Measurements from ENCODE around the gene BRINP3.

The BRINP3 gene

DNA sequence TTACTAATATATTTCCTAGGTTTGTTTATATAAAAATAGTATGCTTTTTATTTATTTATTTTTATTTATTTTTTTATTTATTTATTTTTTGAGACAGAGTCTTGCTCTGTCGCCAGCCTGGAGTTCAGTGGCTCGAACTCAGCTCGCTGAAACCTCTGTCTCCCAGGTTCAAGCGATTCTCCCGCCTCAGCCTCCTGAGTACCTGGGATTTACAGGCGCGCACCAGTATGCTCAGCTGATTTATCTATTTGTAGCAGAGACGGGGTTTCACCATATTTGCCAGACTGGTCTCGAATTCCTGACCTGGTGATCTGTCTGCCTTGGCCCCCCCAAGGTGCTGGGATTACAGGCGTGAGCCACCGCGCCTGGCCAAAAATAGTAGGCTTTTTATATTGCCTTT, 33.2 kb downstream of the BRINP3 start:
- DNase-seq, result no peak

DNA sequence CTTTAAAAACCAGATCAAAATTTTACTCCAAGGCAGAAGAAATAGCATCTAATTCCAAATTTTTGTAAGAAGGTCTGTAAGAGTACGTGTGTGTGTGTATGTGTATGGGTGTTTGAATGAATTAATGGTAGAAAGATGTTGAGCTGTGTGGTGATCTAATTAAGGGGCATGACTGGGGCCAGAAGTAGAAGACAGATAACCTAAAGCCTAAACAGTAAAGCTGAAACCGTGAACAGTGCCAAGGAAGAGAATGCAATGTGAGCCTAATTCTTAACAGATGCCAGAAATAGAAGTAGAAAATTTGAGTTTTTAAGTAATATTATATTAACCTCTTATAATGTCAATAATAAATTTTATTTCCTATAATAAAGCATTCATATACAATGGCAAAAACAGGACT, 38.2 kb downstream of the BRINP3 start:
- DNase-seq, result no peak

DNA sequence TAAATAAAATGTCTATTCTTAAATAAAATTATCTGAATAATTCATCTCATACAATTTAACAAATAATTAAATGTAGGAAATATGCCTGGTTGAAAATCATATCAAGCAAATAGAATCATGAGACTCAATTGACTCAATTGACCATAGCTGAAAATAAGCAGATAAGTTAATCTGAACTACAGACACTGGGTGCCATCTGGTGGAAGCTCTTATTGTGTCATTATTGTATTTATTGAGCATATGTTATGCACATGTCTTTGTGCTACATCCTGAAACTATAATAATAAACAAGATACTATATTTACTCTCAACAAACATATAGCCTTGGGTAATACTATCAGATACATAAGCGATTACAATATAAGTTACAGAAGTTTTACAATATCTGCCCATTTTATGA, 41.0 kb downstream of the BRINP3 start:
- DNase-seq, result no peak

DNA sequence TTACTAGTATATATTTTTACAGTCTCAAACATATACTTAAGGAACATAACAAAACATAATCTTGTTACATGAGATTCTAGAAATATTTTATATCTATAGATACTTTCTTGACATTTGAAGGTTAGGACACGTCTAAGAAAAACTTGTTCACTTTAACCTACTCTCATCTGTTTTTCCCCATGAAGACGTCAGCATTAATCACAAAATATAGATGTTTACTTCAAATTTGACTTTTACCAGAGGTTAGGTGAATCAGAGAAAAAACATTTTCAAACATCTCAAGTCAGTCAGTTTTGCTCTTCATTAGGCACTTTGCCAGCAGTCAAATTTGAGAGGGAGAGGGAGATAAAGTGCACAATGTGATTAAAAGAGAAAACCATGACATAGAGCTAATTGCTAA, 47.7 kb downstream of the BRINP3 start:
- no peak for DNase-seq

DNA sequence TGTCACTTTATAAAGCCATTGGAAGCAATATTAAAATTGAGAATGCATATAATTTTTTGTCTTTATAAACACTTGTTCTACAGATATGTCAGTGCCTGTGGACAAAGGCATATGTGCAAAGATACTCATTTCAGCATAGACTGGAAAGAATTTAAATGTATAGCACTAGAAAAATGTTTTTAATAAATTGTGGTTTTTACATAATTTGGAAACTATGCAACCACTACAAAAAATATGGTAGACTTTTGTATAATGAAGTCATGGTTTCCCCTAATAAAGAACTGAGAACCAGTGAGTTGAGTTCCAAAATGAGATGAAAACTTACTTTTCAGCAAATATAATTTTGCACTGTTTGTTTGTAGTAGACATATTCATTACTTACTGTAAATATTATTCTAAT, 48.5 kb downstream of the BRINP3 start:
- no peak for DNase-seq

DNA sequence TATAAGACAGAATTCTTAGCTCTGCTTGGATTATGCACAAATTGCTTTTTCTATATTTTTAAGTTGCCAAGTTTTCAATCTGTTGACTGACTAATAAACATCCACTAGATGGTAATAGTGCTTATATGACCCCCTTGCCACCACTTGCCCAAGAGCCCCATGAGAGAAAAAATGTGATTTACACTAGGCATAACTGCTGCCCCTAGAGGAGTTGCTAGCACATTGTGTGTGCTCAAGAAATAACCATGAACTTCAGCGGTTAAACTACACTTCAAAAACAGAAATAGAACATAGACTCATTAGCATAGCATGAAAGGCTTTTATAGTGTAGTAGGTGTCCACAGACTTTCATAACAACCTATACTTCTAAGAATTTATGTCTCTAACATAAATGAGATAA, 61.4 kb downstream of the BRINP3 start:
- DNase-seq, result no peak

DNA sequence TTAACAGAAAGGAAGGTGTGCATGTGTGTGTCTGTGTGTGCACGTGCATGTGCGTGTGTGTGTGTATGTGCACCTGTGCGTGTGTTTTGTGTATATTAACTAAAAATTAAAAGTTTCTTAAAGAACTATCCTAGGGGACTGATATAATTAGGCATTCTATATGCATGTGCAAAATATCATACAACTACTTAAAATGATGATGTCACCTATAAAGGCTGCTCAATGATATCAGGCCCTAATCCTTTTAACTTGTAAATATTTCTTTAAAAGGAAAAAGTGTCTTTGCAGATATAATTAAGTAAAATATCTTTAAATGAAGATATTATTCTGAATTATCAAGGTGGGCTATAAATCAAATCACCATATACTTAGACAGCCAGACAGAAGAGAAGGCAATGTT, 64.5 kb downstream of the BRINP3 start:
- no peak for DNase-seq

DNA sequence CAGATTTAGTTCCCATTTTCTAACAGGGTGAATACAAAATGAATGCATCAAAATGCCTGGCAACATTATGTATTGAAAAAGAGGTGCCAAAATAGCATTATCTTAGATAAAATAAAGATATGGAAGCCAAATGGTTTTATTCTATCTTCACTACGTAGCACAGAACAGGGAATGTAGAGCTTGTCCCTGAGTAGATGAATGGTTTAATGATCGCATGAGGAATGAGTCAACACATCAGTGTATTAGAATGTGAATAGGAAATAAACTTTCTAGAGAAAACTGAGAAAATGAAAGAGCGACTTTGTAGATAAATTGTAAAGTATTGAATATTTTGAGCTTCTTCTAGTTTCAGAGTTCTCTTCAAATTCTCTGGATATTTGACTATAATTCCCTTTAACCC, 74.3 kb downstream of the BRINP3 start:
- DNase-seq, result no peak

DNA sequence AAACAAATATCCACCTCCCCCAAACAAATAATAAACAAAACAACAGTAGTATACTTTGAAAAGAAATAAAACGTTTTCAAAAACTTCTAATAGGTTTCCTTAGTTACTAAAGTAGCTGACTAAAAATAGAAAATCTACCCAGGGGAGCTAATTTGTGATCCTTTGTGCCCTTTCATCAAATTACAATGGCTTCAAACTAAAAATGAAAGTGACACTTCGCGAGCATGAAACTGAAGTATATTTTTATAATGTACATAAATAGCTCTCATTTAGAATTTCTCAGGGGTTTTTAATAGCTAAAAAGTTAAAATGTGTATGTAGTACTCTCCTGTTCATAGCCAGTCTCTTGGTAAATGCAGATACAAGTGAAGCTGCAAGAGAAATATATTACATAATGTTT, 78.4 kb downstream of the BRINP3 start:
- no peak for DNase-seq

DNA sequence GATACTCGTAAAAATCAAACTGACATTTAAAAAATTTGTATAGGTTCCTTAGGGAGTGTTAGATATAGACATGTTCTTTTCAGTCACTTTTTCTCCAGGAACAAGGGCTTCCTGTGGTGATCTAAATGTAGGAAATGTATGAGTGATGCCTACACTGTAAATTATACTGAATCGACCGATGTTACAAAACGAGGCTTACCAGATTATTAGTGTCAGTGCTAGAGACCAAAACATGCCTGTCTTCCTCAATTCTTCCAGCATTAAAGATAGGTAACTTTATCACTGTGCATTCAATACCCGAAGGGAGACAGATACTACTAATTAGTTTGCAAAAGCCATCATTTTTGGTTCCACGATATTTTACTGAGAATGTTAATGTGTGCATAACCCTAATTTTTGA, 86.1 kb downstream of the BRINP3 start:
- no peak for DNase-seq

DNA sequence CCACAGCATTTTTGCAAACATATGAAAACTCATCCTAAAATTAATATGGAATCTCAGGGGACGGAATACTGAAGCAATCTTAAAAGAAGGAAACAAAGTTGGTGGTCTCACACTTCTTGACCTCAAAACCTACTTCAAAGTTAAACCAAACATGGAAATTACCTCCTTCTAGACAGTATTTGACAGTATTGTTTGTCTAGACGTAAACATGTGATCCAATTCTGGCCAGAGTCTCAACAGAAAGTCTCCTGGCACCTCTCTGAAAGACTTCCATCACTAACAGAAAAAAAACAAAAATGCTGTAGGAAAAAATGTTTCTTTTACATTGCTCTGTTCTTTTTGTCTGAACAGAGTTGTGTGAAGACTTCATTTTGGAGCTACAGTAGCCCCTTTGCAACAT, 99.7 kb downstream of the BRINP3 start:
- DNase-seq, result no peak

DNA sequence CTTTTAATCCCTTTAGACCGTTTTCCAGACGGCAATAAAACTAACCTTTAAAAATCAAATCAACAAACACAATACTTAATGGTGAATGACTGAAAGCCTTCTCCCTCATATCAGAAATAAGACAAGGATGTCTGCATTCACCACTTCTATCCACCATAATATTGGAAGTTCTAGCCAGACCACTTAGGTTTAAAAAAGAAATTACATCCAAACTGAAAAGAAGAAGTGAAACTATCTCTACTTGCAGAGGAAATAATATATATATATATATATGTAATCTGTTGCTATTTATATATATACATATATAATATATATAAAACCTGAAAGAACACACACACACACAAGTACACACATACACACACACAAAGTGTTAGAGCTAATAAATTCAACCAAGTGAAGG, 100.4 kb downstream of the BRINP3 start:
- no peak for DNase-seq

DNA sequence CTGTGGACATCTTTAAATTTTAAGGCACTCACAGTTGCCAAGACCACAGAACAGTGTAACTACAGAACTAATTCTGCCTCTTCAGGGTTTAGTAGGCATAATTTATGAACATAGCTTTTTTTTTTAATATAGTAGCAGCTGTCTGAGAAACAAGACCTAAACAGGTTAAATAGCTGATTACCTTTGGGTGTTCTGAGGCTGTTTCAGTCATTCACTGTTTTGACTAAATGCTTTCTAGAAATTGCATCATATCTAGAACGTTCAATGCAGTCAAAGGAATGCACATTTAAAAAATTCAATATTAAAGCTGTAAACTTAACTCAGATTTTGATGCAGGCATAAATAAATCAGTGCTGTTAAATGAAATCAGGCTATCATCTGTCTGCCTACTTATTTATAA, 101.6 kb downstream of the BRINP3 start:
- no peak for DNase-seq

DNA sequence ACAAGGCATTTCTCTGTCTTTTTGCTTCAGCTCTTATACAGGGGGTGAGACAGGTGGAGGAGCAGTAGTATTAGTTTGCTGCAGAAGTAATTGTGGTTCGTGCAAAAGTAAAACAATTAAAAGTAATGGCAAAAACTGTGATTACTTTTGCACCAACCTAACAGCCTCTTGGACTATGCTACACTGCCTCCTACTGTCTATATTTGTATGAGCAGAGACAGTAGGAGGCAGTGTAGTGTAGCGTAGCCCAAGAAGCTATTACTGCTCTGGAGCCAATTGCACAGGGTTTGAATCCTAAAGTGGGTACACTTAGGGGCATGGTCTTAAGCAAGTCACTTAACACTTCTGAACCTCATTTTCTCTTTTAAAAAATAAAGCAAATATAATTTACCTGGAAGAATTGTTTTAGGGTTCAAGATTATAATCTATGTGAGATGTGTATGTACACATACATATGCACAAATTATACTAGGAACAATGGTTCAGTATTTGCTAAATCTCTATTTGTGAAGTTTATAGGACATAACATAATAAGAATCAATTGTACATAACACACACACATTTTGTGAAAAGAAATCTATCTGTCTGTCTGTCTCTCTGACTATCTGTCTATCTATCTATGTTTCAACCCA, 103.8 kb downstream of the BRINP3 start:
- no peak for DNase-seq

DNA sequence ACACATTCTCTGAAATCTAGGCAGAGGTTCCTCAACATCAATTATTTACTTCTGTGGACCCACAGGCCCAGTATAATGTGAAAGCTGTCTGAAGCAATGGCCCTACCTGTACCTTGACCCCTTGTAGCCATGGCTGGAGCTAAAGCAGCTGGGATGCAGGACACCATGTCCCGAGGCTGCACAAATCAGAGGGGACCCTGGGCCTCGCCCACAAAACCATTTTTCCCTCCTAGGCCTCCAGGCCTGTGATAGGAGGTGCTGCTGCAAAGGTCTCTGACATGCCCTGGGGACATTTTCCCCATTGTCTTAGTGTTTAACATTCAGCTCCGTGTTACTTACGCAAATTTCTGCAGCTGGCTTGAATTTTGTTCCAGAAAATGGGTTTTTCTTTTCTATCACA, 110.5 kb downstream of the BRINP3 start:
- no peak for DNase-seq

DNA sequence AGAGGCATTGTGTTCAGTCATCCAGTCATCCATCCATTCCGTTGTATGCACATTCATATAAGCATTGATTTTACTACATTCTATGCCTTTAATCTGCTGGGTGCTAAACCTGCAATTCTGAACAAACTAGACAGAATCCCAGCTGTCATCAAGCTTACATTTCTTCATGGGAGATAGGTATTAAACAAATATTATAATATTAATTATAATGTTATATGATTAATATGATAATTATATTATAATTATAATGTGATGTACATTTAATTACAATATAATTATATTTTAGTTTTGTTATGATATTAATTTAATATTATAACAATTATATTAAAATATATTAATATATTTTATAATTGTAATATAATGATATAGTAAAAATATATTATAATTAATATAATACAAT, 112.4 kb downstream of the BRINP3 start:
- DNase-seq, result no peak

DNA sequence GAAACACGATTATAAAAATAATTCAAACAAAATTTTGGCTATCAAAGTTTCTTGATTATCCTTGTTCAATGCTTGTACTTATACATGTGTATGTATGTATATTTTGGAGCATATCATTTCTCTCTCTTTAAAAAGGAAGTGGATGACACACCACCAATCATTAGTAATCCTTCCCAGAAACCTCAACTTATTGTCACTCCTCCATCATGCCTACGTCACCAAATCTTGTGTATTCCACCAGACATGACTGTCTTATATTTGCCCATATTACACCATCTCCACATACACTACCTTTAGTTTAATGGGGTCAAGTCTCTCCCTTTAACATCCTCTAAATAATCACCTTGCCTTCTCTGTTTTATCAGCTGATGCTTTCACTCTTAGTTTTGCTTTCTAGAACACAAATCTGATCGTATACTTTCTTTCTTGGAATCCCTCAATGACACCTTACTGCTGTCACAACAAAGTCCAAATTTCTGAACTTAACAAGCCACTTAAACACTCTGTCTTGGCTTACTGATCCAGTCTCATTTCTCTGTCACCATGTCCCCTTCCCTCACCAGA, 124.0 kb downstream of the BRINP3 start:
- no peak for DNase-seq

DNA sequence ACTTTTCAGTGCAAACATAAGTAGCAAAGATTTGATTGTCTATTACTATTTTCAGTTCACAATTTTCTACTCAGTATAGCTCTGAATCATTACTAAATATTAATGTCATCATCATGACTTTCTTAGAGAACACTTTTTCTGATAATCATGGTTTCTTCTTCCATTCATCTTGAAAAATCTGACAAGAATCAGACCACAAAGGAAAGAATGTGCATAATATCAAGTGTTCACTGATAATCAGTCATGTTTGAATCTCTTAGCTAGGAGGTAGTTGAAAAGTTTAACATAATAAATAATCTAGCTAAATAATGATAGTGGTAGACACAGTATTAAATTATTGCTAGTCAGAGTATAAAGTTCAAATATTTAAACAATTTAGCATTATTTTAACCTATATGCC, 133.2 kb downstream of the BRINP3 start:
- no peak for DNase-seq

DNA sequence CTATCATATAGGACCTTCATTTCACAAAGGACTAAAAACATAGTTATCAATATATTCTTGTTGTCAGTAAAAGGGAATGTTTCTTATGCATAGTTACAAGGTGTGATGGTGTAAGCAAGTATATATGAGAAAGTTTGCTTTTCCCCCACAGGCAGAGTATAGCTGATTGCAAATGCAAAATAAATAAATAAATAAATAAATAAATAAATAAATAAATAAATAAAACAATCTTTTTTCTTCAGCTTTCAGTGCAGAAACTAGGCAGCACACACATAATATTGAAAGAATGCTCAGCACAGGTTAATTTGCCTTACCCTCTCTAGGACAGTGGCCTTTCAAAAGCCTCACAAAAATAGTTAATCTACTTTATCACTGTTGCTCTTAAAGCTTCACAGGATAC, 138.8 kb downstream of the BRINP3 start:
- DNase-seq, result no peak

DNA sequence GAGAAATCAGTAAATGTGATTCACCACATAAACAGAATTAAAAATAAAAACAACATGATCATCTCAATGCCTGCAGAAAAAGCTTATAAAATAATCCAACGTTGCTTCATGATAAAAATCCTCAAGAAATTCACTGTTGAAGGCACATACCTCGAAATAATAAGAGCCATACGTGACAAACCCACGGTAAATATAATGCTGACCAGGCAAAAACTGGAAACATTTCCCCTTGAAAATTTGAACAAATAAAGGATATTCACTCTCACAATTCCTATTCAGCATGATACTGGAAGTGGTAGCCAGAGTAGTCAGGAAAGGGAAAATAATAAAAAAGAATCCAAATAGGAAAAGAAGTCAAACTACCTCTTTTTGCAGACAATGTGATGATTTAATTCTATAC, 148.8 kb downstream of the BRINP3 start:
- DNase-seq, result no peak

DNA sequence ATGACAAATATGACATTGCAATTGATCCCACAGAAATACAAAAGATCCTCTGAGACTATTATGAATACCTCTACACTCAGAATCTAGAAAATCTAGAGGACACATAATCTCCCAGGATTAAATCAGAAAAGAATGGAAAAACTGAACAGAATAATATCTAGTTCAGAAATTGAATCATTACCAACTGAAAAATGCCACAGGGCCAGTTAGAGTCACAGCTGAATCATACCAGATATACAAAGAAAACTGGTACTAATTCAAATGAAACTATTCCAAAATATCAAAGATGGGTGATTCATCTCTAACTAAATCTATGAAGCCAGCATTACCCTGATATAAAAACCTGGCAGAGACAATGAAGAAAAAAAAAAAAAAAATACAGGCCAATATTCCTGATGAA, 149.3 kb downstream of the BRINP3 start:
- DNase-seq, result no peak

DNA sequence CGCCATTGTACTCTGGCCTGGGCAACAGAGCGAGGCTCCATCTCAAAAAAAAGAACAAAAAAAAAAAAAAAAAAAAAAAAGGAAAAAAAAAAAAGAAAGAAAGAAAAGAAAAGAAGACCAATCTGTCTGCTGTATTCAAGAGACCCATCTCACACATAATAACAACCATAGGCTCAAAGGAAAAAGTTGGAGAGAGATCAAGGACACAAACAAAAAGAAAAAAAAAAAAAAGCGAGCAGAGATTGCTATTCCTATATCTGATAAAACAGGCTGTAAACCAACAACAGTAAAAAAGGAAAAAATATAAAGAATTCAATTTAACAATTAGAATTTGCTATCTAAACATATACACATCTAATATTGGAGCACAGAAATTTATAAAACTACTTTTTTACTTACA, 150.4 kb downstream of the BRINP3 start:
- no peak for DNase-seq

DNA sequence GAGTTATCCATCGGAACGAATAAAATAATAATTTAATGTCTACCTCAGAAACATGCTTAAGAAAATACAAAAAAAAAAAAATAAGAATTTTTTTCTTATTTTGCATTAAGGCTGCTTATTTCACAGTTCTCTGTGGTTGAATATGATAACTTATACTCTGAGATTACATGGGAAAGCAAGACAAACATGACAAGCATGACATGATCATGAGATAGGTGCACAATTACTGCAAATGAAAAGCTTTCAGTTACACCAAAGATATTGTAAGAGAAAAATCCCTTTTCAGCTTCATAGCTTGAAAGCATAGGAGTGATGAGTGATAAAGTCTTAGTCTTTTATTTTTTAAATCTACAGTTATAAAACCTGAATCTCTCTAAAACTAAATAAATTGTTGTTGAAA, 154.1 kb downstream of the BRINP3 start:
- no peak for DNase-seq

DNA sequence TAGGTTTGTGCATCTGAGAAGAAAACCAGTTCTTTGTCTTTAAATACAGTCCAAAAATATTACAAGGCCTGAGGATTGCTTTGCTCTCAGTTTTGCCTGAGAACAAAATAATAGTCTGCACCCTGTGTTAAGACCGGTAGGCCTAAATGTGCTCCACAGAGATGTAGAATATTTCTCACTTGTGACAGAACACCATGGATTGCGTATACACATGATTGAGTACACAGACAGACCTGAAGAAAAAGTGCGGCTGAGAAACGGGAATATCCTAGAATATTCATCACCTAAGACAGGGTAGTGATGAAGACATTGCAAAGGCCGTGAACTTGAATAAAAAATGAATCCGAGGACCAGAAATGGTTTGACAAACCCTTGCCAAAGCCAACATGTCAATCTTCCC, 155.4 kb downstream of the BRINP3 start:
- no peak for DNase-seq

DNA sequence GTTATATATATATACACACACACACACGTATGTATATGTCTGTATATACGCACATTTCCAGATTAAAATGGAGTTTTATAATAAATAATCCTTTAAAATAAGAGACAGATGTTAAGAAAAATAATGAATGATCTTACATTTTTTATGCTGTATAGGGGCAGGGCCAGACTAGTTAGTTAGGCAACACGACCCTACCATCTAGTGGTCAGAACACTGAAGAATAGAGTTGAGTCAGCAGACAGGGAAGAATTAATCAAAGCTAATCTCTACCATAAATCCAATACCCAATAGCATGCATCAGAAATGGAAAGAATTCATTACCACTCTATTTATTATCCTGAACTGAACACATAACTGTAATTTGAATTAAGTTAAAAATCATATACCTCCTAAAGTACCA, 156.7 kb downstream of the BRINP3 start:
- DNase-seq, result no peak

DNA sequence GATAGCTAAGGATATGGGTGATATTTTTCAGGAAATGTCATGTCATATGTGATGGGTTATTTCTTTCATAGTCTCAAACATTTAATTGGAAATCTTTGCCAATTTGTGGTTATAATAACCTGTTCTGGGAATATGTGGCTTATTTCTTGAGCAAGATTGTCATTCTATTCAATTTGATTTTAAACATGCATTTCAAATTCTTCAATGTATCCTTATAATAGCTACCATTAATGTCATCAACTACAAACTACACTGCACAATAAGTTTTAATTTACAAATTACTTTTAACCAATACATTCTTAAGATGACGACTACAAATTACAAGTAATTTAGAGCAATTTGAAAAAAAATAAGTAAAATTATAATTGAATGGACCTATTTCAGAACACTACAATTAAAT, 164.9 kb downstream of the BRINP3 start:
- no peak for DNase-seq

Measured in NCI-H2107 (cell line).